Right atrium auricular region (tissue), 2 donors: ENCODE data around the gene FOXN3. TPM values are rescaled to one million over a fixed set of nuclear protein-coding genes. Genes with fewer than 3 reads are reported as not detected.
A peak's percentile ranks its signal among the peaks of the same experiment; 100 is the strongest.

Experiments used
- DNase-seq: peaks from one replicate; pipeline ENCODE4 v3.0.0-alpha.2; 2019; ENCODE audit warnings: low spot score
- H3K27ac ChIP-seq, 2 donors: fragments of 200-600 bp; sonication (generic); 1 replicate in 1 of 2; 2 replicates in 1 of 2; pipeline ENCODE4 v1.5.1; 2016 to 2019
- H3K27me3 ChIP-seq, 2 donors: fragments of 200-600 bp; sonication (generic); one replicate each; pipeline versions ENCODE4 v1.5.1 to v1.6.0; 2017 to 2019
- H3K36me3 ChIP-seq: fragments of 200-600 bp; sonication (generic); one replicate; pipeline ENCODE4 v1.5.1; 2016
- H3K4me1 ChIP-seq, 2 donors: fragments of 200-600 bp; sonication (generic); one replicate each; pipeline versions ENCODE4 v1.5.1 to v1.6.0; 2017 to 2019
- H3K4me3 ChIP-seq, 2 donors: fragments of 200-600 bp; sonication (generic); 1 replicate in 1 of 2; 2 replicates in 1 of 2; pipeline ENCODE4 v1.5.1; 2017 to 2019; ENCODE audit warnings: mild to moderate bottlenecking in 1 of 2, moderate library complexity in 1 of 2
- H3K9me3 ChIP-seq, 2 donors: fragments of 200-600 bp; sonication (generic); one replicate each; pipeline ENCODE4 v1.5.1; 2019
- CTCF ChIP-seq, 2 donors: fragments of 200-600 bp; sonication (generic); IDR thresholded peaks; one replicate each; pipeline ENCODE4 v1.5.1; 2019; ENCODE audit warnings: antibody characterized with exemption in 2 of 2
- total RNA-seq, 2 donors: library from RNA; depleted of rRNA; stranded (reverse); fragments of >200 nt; gene quantifications; one replicate each; pipeline ENCODE4 v1.1.0, GENCODE V29; 2016

Gene FOXN3
- total RNA-seq, 2 donors from 2014 or later, result 80.1 to 90.3 TPM

GRCh38 chr14:89379891-89380820 is 36.9 kb downstream of the FOXN3 start:
- DNase-seq, result peak; percentile 26
- Histone ChIP-seq H3K4me3 (no peak overlapping the region), H3K36me3 (no peaks in the 10 kb centered on the region), H3K9me3 (no peaks in the 10 kb centered on the region), H3K27me3 (no peaks in the 10 kb centered on the region), H3K4me1 (peaks cover 0 to 14% of the 10 kb centered on the region in 2 donors), H3K27ac (no peak overlapping the region)
- TF ChIP-seq CTCF (IDR thresholded peaks at IDR 0.05), result no peak

- H3K36me3 ChIP-seq, result no peaks in the 10 kb centered on the region
- H3K9me3 ChIP-seq, result no peaks in the 10 kb centered on the region
- no peak overlapping the region for H3K4me3 ChIP-seq
- DNase-seq, result no peak
- no peaks in the 10 kb centered on the region for H3K27me3 ChIP-seq
- no peak overlapping the region for H3K27ac ChIP-seq
- peaks cover 0 to 14% of the 10 kb centered on the region in 2 donors for H3K4me1 ChIP-seq
- no peak for TF ChIP-seq CTCF (IDR thresholded peaks at IDR 0.05)
Measured at GRCh38 chr14:89379006-89379405, 38.0 kb downstream of the FOXN3 start.

- Histone ChIP-seq H3K36me3 (no peaks in the 10 kb centered on the region), H3K9me3 (no peaks in the 10 kb centered on the region), H3K4me3 (no peak overlapping the region), H3K4me1 (peaks cover 0 to 14% of the 10 kb centered on the region in 2 donors), H3K27ac (no peak overlapping the region), H3K27me3 (no peaks in the 10 kb centered on the region)
- no peak for DNase-seq
- TF ChIP-seq CTCF (IDR thresholded peaks at IDR 0.05), result no peak
Measured at GRCh38 chr14:89378119-89378518, 38.9 kb downstream of the FOXN3 start.

GRCh38 chr14:89377544-89377943 is 39.5 kb downstream of the FOXN3 start:
- Histone ChIP-seq H3K27ac (no peak overlapping the region), H3K4me1 (peaks cover 0 to 14% of the 10 kb centered on the region in 2 donors), H3K4me3 (no peak overlapping the region), H3K36me3 (no peaks in the 10 kb centered on the region), H3K27me3 (no peaks in the 10 kb centered on the region), H3K9me3 (no peaks in the 10 kb centered on the region)
- no peak for TF ChIP-seq CTCF (IDR thresholded peaks at IDR 0.05)
- no peak for DNase-seq

DNA sequence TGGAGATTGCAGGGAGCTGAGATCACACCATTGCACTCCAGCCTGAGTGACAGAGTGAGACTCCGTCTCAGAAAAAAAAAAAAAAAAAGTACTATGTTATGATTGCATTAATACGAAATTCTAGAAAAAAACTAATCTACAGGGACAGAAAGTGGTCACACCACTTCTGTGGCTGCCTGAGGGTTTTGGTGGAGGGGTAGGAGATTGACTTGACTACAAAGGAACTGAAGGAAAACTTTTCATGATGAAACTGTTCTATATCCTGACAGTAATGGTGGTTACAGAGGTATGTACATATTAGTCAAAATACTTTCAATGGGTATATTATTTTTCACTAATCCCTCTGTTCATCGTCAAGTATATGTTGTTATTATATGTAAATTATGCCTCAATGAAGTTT is 42.1 kb downstream of the FOXN3 start:
- Histone ChIP-seq H3K27ac (no peak overlapping the region), H3K9me3 (no peaks in the 10 kb centered on the region), H3K4me1 (peaks cover 0 to 35% of the 10 kb centered on the region in 2 donors), H3K36me3 (no peaks in the 10 kb centered on the region), H3K4me3 (no peak overlapping the region), H3K27me3 (no peaks in the 10 kb centered on the region)
- DNase-seq, result no peak
- no peak for TF ChIP-seq CTCF (IDR thresholded peaks at IDR 0.05)
